NB4 (cell line): ENCODE data around the gene KRT38.

Experiments used
- CTCF ChIP-seq: IDR thresholded peaks from one replicate; pipeline ENCODE4 v1.5.1; 2012; ENCODE audit warnings: low read depth, low read length
- MAX ChIP-seq: IDR thresholded peaks from 2 replicates; pipeline ENCODE4 v1.6.1; 2011; ENCODE audit warnings: low read depth, low read length

GRCh38 chr17:41467561-41467960 lies 26.8 kb upstream of the KRT38 start:
- TF ChIP-seq MAX = no peak
- no peak for TF ChIP-seq CTCF
